Omental fat pad (tissue), 4 donors: ENCODE results near the gene GNPAT. TPM values are rescaled to one million over a fixed set of nuclear protein-coding genes. Genes with fewer than 3 reads are reported as not detected.

Experiments used
- ATAC-seq: fragments of 150-250 bp; one replicate; pipeline ENCODE4 v1.9.1; 2016; ENCODE audit warnings: mild to moderate bottlenecking, moderate library complexity; ENCODE audit not compliant: low FRiP score
- DNase-seq: peaks from one replicate; pipeline ENCODE4 v3.0.0-alpha.2; 2019; ENCODE audit warnings: low spot score
- CTCF ChIP-seq, 3 donors: fragments of 450-650 bp; IDR thresholded peaks; one replicate each; pipeline ENCODE4 v1.5.1; 2016 to 2017; ENCODE audit warnings: antibody characterized with exemption in 3 of 3, mild to moderate bottlenecking in 3 of 3, moderate library complexity in 2 of 3
- total RNA-seq, 4 donors: library from RNA; depleted of rRNA; stranded (reverse); fragments of >200 nt; gene quantifications; one replicate each; pipeline ENCODE4 v1.1.0, GENCODE V29; 2016

Gene GNPAT
- total RNA-seq, 4 donors from 2014 or later = 25.9 to 40.8 (median 34.2) TPM

- DNase-seq = no peak
- ATAC-seq = no peak
- no peak for TF ChIP-seq CTCF (IDR thresholded peaks at IDR 0.05)
Observed at GRCh38 chr1:231242516-231243198, 1.6 kb downstream of the GNPAT start.

- DNase-seq = no peak
- ATAC-seq = no peak
- no peak for TF ChIP-seq CTCF (IDR thresholded peaks at IDR 0.05)
Observed at GRCh38 chr1:231248778-231249177, 7.8 kb downstream of the GNPAT start.

GRCh38 chr1:231252336-231252735 lies 11.3 kb downstream of the GNPAT start:
- ATAC-seq = no peak
- DNase-seq = no peak
- TF ChIP-seq CTCF (IDR thresholded peaks at IDR 0.05) = no peak

- DNase-seq = no peak
- no peak for TF ChIP-seq CTCF (IDR thresholded peaks at IDR 0.05)
- no peak for ATAC-seq
Observed at GRCh38 chr1:231260351-231260750, 19.3 kb downstream of the GNPAT start.

- ATAC-seq (no peak), DNase-seq (no peak)
- no peak for TF ChIP-seq CTCF (IDR thresholded peaks at IDR 0.05)
Observed at GRCh38 chr1:231264642-231265041, 23.6 kb downstream of the GNPAT start.

GRCh38 chr1:231265379-231265778 lies 24.4 kb downstream of the GNPAT start:
- ATAC-seq (no peak), DNase-seq (no peak)
- no peak for TF ChIP-seq CTCF (IDR thresholded peaks at IDR 0.05)

GRCh38 chr1:231266811-231267322 lies 25.9 kb downstream of the GNPAT start:
- ATAC-seq (no peak), DNase-seq (no peak)
- TF ChIP-seq CTCF (IDR thresholded peaks at IDR 0.05) = no peak
